HG03196 (cell line): ENCODE results near the gene GFM1.
A peak's percentile ranks its signal among the peaks of the same experiment; 100 is the strongest.

ENCODE experiments used
- ATAC-seq: cut with Tn5 transposase; IDR thresholded peaks from one replicate; pipeline ENCODE4 v1.9.1; 2021; ENCODE audit not compliant: unreplicated experiment

Gene GFM1

GRCh38 chr3:158644345-158644908 is at the start of gene GFM1:
TSS of gene GFM1 (plus strand) at chr3:158644527. CDS start at chr3:158644635, 108 bp downstream.
- ATAC-seq = peak; percentile 99

- no peak for ATAC-seq
These were observed 43.5 kb upstream of the GFM1 start for GRCh38 chr3:158600787-158601186.

GRCh38 chr3:158602227-158602626 is 42.1 kb upstream of the GFM1 start:
- no peak for ATAC-seq

GRCh38 chr3:158617982-158618875 is 26.1 kb upstream of the GFM1 start:
- ATAC-seq = no peak

GRCh38 chr3:158625881-158626280 is 18.4 kb upstream of the GFM1 start:
- ATAC-seq = no peak

GRCh38 chr3:158631981-158632380 is 12.3 kb upstream of the GFM1 start:
- ATAC-seq = no peak

- no peak for ATAC-seq
These were observed 3.7 kb upstream of the GFM1 start for GRCh38 chr3:158640646-158641045.

- no peak for ATAC-seq
These were observed 2.3 kb upstream of the GFM1 start for GRCh38 chr3:158642005-158642404.

- no peak for ATAC-seq
These were observed 1.7 kb upstream of the GFM1 start for GRCh38 chr3:158642474-158643210.

GRCh38 chr3:158649791-158650190 is 5.5 kb downstream of the GFM1 start:
- ATAC-seq = no peak

- no peak for ATAC-seq
These were observed 6.9 kb downstream of the GFM1 start for GRCh38 chr3:158651192-158651591.

GRCh38 chr3:158652463-158652862 is 8.1 kb downstream of the GFM1 start:
- ATAC-seq = no peak

GRCh38 chr3:158658889-158659288 is 14.6 kb downstream of the GFM1 start:
- ATAC-seq = no peak

- ATAC-seq = peak; percentile 93
These were observed 15.3 kb downstream of the GFM1 start for GRCh38 chr3:158659454-158660237.

- ATAC-seq = no peak
These were observed 16.4 kb downstream of the GFM1 start for GRCh38 chr3:158660711-158661110.

GRCh38 chr3:158663246-158663645 is 18.9 kb downstream of the GFM1 start:
- ATAC-seq = no peak

GRCh38 chr3:158663832-158664231 is 19.5 kb downstream of the GFM1 start:
- ATAC-seq = no peak

- no peak for ATAC-seq
These were observed 22.1 kb downstream of the GFM1 start for GRCh38 chr3:158666416-158666815.

- ATAC-seq = no peak
These were observed 24.2 kb downstream of the GFM1 start for GRCh38 chr3:158668506-158668905.

GRCh38 chr3:158671821-158672214 is 27.5 kb downstream of the GFM1 start:
- no peak for ATAC-seq
